ENCODE data around the gene RTP4.

DNA sequence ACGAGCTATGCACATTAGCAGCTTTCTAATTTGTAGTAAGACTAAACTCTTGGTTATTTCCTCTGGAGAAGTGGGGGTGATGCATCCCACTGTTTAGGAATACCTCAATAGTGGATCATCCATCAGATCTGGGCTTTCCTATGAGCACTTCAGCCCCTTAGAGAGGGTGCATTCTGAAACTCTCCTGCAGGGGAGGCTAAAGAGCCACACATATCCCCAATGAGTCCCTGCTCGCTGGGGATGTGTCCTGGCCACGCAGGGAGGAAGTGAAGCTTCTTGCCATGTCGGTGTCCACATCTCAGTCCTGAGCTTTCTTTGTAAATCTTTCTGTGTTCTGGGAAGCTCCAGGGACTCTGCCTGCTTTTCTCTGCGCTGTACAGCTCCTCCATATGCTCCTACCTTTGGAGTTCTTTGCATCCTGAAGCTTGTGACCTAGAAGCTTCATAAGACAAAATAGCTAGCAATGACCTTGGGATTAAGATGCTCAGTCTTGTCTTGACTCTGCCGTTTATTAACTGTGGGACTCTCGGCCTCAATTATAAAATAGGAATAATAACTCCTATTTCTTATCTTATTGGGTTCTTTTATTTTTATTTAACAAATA is 48.4 kb upstream of the RTP4 start:
- TF ChIP-seq, protein P1, sequence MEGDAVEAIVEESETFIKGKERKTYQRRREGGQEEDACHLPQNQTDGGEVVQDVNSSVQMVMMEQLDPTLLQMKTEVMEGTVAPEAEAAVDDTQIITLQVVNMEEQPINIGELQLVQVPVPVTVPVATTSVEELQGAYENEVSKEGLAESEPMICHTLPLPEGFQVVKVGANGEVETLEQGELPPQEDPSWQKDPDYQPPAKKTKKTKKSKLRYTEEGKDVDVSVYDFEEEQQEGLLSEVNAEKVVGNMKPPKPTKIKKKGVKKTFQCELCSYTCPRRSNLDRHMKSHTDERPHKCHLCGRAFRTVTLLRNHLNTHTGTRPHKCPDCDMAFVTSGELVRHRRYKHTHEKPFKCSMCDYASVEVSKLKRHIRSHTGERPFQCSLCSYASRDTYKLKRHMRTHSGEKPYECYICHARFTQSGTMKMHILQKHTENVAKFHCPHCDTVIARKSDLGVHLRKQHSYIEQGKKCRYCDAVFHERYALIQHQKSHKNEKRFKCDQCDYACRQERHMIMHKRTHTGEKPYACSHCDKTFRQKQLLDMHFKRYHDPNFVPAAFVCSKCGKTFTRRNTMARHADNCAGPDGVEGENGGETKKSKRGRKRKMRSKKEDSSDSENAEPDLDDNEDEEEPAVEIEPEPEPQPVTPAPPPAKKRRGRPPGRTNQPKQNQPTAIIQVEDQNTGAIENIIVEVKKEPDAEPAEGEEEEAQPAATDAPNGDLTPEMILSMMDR (IDR thresholded peaks at IDR 0.05): peak; percentile 72 to 95 (median 87)
- TF ChIP-seq POLR2A (IDR thresholded peaks at IDR 0.05): no peak

All from breast epithelium (tissue), 3 donors.